CD14-positive monocyte (primary cell): ENCODE results near the gene COL4A4. TPM values are rescaled to one million over a fixed set of nuclear protein-coding genes. Genes with fewer than 3 reads are reported as not detected.

ENCODE experiments used
- DNase-seq, 3 donors: peaks; one replicate each; pipeline ENCODE4 v3.0.0-alpha.2; 2011 to 2022
- H2AFZ ChIP-seq: 2 replicates; pipeline ENCODE4 v1.6.0; 2012; ENCODE audit warnings: mild to moderate bottlenecking, low read depth, low read length, inconsistent platforms; ENCODE audit not compliant: insufficient read depth, poor library complexity, severe bottlenecking
- H3K27ac ChIP-seq, 2 donors: 1 replicate in 1 of 2; 2 replicates in 1 of 2; pipeline ENCODE4 v1.5.1; 2012 to 2013; ENCODE audit warnings: low read length in 2 of 2, control low read depth in 1 of 2, inconsistent platforms in 1 of 2, low read depth in 1 of 2, mild to moderate bottlenecking in 1 of 2
- H3K27me3 ChIP-seq, 2 donors: one replicate each; pipeline versions ENCODE4 v1.6.0 to v1.6.1; 2011 to 2013; ENCODE audit warnings: low read length in 2 of 2; ENCODE audit not compliant: control insufficient read depth in 2 of 2, insufficient read depth in 2 of 2
- H3K36me3 ChIP-seq, 2 donors: replicated peaks in 1 of 2; 1 replicate in 1 of 2; 2 replicates in 1 of 2; pipeline versions ENCODE4 v1.5.1 to v1.6.1; 2012 to 2013; ENCODE audit warnings: low read length in 2 of 2, control low read depth in 1 of 2, inconsistent platforms in 1 of 2, mild to moderate bottlenecking in 1 of 2; ENCODE audit not compliant: insufficient read depth in 2 of 2, control insufficient read depth in 1 of 2
- H3K4me1 ChIP-seq, 2 donors: 1 replicate in 1 of 2; 2 replicates in 1 of 2; pipeline versions ENCODE4 v1.5.1 to v1.6.1; 2012 to 2013; ENCODE audit warnings: low read length in 2 of 2, control low read depth in 1 of 2, inconsistent platforms in 1 of 2, mild to moderate bottlenecking in 1 of 2, moderate library complexity in 1 of 2; ENCODE audit not compliant: insufficient read depth in 2 of 2, control insufficient read depth in 1 of 2
- H3K4me2 ChIP-seq: replicated peaks from 2 replicates; pipeline ENCODE3; 2012; ENCODE audit warnings: low read length, moderate library complexity, mild to moderate bottlenecking; ENCODE audit not compliant: poor library complexity, severe bottlenecking; ENCODE audit errors: extremely low read depth
- H3K4me3 ChIP-seq, 3 experiments: fragments of 200-600 bp in 1 of 3; sonication (generic) in 1 of 3; replicated peaks in 1 of 3; 1 replicate in 2 of 3; 2 replicates in 1 of 3; pipeline ENCODE4 v1.5.1; 2011 to 2013; ENCODE audit warnings: low read length in 3 of 3, mild to moderate bottlenecking in 3 of 3, control low read depth in 2 of 3, low read depth in 2 of 3, inconsistent platforms in 1 of 3, moderate library complexity in 1 of 3
- H3K79me2 ChIP-seq: 2 replicates; pipeline ENCODE4 v1.6.0; 2012; ENCODE audit warnings: mild to moderate bottlenecking, control low read depth, inconsistent platforms, low read length, moderate library complexity; ENCODE audit not compliant: insufficient read depth
- H3K9ac ChIP-seq: 2 replicates; pipeline ENCODE4 v1.6.0; 2017; ENCODE audit warnings: low read length, mild to moderate bottlenecking; ENCODE audit not compliant: insufficient read depth, poor library complexity, severe bottlenecking
- H3K9me3 ChIP-seq, 2 donors: replicated peaks in 1 of 2; 1 replicate in 1 of 2; 2 replicates in 1 of 2; pipeline versions ENCODE4 v1.5.1 to v1.6.1; 2012 to 2013; ENCODE audit warnings: low read length in 2 of 2, control low read depth in 1 of 2; ENCODE audit not compliant: control insufficient read depth in 1 of 2, insufficient read depth in 1 of 2
- H4K20me1 ChIP-seq: 2 replicates; pipeline ENCODE4 v1.6.0; 2012; ENCODE audit warnings: mild to moderate bottlenecking, low read length, control low read depth, moderate library complexity; ENCODE audit not compliant: insufficient read depth
- H3K27ac Mint-ChIP-seq, 7 donors: one replicate each; pipeline ENCODE4 v1.8.0; 2020; ENCODE audit warnings: mild to moderate bottlenecking in 7 of 7, mixed read lengths in 7 of 7, moderate library complexity in 6 of 7, inconsistent platforms in 2 of 7
- H3K27me3 Mint-ChIP-seq, 3 donors: one replicate each; pipeline ENCODE4 v1.8.0; 2021 to 2022; ENCODE audit warnings: low read depth in 3 of 3, mild to moderate bottlenecking in 3 of 3, mixed read lengths in 3 of 3, moderate library complexity in 3 of 3, inconsistent platforms in 1 of 3
- H3K36me3 Mint-ChIP-seq, 2 donors: one replicate each; pipeline ENCODE4 v1.8.0; 2020; ENCODE audit warnings: mixed read lengths in 2 of 2, inconsistent platforms in 1 of 2, mild to moderate bottlenecking in 1 of 2
- H3K4me1 Mint-ChIP-seq: one replicate; pipeline ENCODE4 v1.8.0; 2020; ENCODE audit warnings: mild to moderate bottlenecking, mixed read lengths
- H3K4me3 Mint-ChIP-seq, 2 donors: one replicate each; pipeline ENCODE4 v1.8.0; 2020; ENCODE audit warnings: mild to moderate bottlenecking in 2 of 2, mixed read lengths in 2 of 2, moderate library complexity in 1 of 2
- H3K9me3 Mint-ChIP-seq, 7 donors: one replicate each; pipeline ENCODE4 v1.8.0; 2020 to 2022; ENCODE audit warnings: mixed read lengths in 7 of 7, mild to moderate bottlenecking in 6 of 7, moderate library complexity in 6 of 7, inconsistent platforms in 2 of 7
- CTCF ChIP-seq: fragments of 200-600 bp; IDR thresholded peaks from one replicate; pipeline ENCODE4 v1.8.0; 2022; ENCODE audit warnings: antibody characterized with exemption, mild to moderate bottlenecking
- WGBS: methylation state at CpG from one replicate; pipeline ENCODE4 v1.1.5; 2013; ENCODE audit warnings: missing lambda C conversion rate; ENCODE audit not compliant: insufficient coverage; 5-methylcytosine and 5-hydroxymethylcytosine counted together
- intact Hi-C, 2 donors: fragments of 100-400 bp; cut with micrococcal nuclease; formaldehyde crosslinking; loops; one replicate each; pipeline versions ENCODE4 v1.15.0 to v1.15.1; 2023
- polyA plus RNA-seq, 3 donors: library from polyadenylated mRNA; depleted of rRNA in 1 of 3; unstranded in 2 of 3; stranded (reverse) in 1 of 3; fragments of 300-500 nt in 2 of 3; fragments of >200 nt in 1 of 3; fragmentation: Illumina TruSeq in 2 of 3; gene quantifications; 1 replicate in 2 of 3; 2 replicates in 1 of 3; pipeline ENCODE4 v1.2.3, GENCODE V29; 2012 to 2021

The COL4A4 gene
- polyA plus RNA-seq, 3 donors, result 0.03 TPM; not detected in 2

GRCh38 chr2:226965376-226965775, 198.6 kb downstream of the COL4A4 start:
- Histone ChIP-seq H3K9ac (no peak overlapping the region), H3K4me2 (no peak overlapping the region), H4K20me1 (no peaks in the 10 kb centered on the region), H3K9me3 (no peaks in the 10 kb centered on the region), H3K4me1 (no peaks in the 10 kb centered on the region), H3K36me3 (no peaks in the 10 kb centered on the region), H3K27me3 (no peaks in the 10 kb centered on the region), H3K4me3 (no peak overlapping the region), H3K27ac (no peak overlapping the region), H2AFZ (no peak overlapping the region), H3K79me2 (no peaks in the 10 kb centered on the region)
- 100% methylated on average over 1 of the region's 1 CpG for WGBS
- Mint-ChIP-seq H3K36me3 (peaks cover 0 to 7% of the 10 kb centered on the region in 2 donors), H3K4me3 (no peak overlapping the region), H3K27me3 (no peaks in the 10 kb centered on the region), H3K27ac (no peak overlapping the region), H3K9me3 (peaks cover 0 to 2% (median 0%) of the 10 kb centered on the region in 7 donors), H3K4me1 (no peaks in the 10 kb centered on the region)
- no peak for TF ChIP-seq CTCF
- no peak for DNase-seq
- intact Hi-C loops, result no loop called here

- H3K36me3 Mint-ChIP-seq, result peaks cover 0 to 6% of the 10 kb centered on the region in 2 donors
- Histone ChIP-seq H2AFZ (no peak overlapping the region), H3K4me2 (no peak overlapping the region), H3K27me3 (no peaks in the 10 kb centered on the region), H3K4me1 (no peaks in the 10 kb centered on the region), H4K20me1 (no peaks in the 10 kb centered on the region), H3K4me3 (no peak overlapping the region), H3K27ac (no peak overlapping the region), H3K79me2 (no peaks in the 10 kb centered on the region), H3K36me3 (no peaks in the 10 kb centered on the region), H3K9me3 (peaks cover 0 to 4% of the 10 kb centered on the region in 2 donors), H3K9ac (no peak overlapping the region)
- no peak for DNase-seq
- intact Hi-C loops, result no loop called here
- WGBS, result 88% methylated on average over 1 of the region's 1 CpG
- TF ChIP-seq CTCF, result no peak
- H3K4me3 Mint-ChIP-seq, result no peak overlapping the region
- H3K9me3 Mint-ChIP-seq, result peaks cover 2 to 15% (median 7%) of the 10 kb centered on the region in 7 donors
- H3K27ac Mint-ChIP-seq, result no peak overlapping the region
- H3K4me1 Mint-ChIP-seq, result no peaks in the 10 kb centered on the region
- H3K27me3 Mint-ChIP-seq, result no peaks in the 10 kb centered on the region
Observed at GRCh38 chr2:226963528-226963927, 200.5 kb downstream of the COL4A4 start.
